Nucleus accumbens (tissue), 56 donors: ENCODE data around the gene DDX55.

Source experiments
- DNase-seq, 56 donors: peaks; one replicate each; lab custom pipeline; 2025; lab: John Stamatoyannopoulos, UW

DDX55 gene

DNA sequence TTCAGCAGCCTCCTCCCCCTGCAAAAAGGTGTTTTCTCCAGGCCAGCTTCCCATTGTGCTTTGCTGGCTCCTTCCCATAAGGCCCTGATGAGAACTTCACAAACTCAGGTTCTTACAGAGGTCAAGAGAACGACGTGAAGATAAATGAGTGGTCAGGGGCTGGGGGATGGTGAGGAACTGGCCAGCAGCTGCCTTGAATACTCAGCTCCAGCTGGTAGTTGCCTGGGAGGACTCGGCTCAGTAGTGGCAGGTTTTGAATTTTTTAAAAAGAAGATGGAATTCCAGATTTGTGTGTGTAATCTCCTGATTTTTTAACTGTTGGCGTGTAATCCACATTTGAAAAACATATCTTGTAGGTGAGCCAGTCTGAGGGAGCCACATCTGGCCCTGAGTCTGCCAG lies 5.9 kb downstream of the DDX55 start:
- no peak for DNase-seq

- DNase-seq, result no peak
Measured at GRCh38 chr12:123608182-123608581, 6.3 kb downstream of the DDX55 start.

- DNase-seq, result no peak
Measured at GRCh38 chr12:123614110-123614509, 12.2 kb downstream of the DDX55 start.

DNA sequence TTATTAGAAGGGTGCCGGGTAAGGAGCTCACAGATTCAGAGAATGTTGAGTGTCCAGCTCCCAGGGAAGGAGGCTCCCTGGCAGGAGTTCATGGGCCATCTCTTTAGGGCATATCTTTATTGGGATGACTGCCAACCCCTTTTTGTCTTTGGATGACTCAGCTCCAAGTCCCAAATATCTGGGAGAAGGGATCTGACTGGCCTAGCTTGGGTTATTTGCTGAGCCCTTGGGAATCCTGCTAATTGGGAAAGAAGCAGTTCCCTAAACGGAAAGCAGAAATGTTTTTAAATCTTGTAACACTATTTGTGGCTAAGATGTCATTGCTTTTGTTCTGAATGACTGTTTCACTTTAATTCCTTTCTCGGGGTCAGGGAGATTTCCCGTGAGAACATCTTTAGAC lies 12.6 kb downstream of the DDX55 start:
- DNase-seq, result no peak

GRCh38 chr12:123617144-123617543 lies 15.2 kb downstream of the DDX55 start:
- no peak for DNase-seq

DNA sequence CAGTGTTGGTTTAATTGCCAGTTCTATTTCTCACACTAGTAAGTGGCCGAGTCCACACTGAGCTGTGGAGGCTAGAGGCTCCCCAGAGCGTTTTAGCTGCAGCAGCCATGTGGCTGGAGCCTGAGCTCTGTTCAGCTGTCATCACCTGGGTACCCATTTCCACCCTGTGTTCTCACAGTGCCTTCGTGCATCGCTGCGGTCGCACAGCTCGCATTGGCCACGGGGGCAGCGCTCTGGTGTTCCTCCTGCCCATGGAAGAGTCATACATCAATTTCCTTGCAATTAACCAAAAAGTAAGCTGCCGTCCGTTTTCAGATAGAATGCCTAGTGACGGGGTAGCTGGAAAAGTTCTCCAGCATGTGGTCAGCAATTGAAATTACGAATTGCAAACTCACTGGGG lies 15.7 kb downstream of the DDX55 start:
- DNase-seq, result no peak

DNA sequence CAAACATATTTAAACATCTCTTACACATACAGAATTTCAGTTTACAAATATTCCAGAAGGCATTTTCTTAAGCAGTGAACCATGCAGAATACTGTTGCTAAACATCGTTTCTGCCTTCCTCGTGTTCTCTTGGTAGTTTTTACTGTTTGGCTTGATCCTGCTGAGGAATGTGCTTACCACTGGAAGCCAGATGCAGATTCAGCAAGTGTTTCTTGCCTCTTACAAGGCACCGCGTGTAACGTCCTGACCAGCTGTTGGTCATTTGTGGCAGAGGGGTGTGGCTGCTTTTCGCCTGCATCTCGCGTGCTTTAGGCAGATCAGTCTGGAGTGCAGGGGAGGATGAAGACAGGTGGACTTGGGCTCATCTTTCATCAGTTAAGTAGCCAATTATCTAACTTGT lies 19.2 kb downstream of the DDX55 start:
- DNase-seq, result no peak

- DNase-seq, result no peak
Measured at GRCh38 chr12:123621619-123622530, 20.0 kb downstream of the DDX55 start.

GRCh38 chr12:123633379-123634141 lies 31.7 kb downstream of the DDX55 start, which contains the start of the genes EIF2B1 and GTF2H3:
Gene EIF2B1 (minus strand): TSS chr12:123633686. CDS start chr12:123633557, 129 bp downstream.
Gene GTF2H3 (plus strand): TSS chr12:123633829. CDS start chr12:123633860, 31 bp downstream.
- DNase-seq, result peak; percentile 15 to 99 (median 94)

DNA sequence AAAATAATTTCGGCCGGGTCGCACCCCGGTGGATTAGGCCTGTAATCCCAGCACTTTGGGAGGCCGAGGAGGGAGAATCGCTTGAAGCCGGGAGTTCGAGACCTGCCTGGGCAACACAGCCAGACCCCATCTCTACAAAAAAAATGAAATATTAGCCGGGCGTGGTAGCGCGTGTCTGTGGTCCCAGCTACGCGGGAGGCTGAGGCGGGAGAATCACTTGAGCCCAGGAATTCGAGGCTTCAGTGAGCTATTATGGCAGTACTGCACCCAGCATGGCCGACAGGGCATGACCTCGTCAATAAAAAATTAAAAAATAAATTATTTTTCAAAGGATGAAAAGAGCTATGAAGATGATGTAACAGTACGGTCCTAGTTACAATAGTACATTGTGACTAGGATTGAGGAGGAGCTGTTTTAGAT lies 32.3 kb downstream of the DDX55 start:
- DNase-seq, result peak in 1 of 56 donors; percentile 20

- DNase-seq, result no peak
Measured at GRCh38 chr12:123643911-123644310, 42.0 kb downstream of the DDX55 start.

- DNase-seq, result no peak
Measured at GRCh38 chr12:123645380-123645779, 43.5 kb downstream of the DDX55 start.

GRCh38 chr12:123645878-123646277 lies 44.0 kb downstream of the DDX55 start:
- no peak for DNase-seq

- DNase-seq, result no peak
Measured at GRCh38 chr12:123648401-123648800, 46.5 kb downstream of the DDX55 start.

DNA sequence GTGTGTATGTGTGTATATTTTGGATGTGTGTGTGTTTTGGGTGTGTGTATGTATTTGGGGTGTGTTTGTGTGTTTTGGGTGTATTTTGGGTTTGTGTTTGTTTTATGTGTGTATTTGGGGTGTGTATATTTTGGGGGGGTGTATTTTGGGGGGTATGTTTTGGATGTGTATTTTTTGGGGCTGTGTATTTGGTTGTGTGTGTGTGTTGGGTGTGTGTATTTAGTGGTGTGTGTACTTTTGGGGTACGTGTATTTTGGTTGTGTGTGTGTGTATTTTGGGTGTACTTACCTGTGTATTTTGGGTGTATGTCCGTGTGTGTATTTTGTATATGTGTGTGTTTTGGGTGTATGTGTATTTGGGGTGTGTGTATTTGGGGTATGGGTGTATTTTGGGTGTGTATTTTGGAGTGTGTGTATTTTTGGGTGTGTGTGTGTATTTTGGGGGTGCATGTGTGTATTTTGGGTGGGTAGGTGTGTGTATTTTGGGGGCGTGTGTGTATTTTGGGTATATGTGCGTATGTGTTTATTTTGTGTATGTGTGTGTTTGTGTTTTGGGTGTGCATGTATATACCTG lies 52.3 kb downstream of the DDX55 start:
- no peak for DNase-seq

DNA sequence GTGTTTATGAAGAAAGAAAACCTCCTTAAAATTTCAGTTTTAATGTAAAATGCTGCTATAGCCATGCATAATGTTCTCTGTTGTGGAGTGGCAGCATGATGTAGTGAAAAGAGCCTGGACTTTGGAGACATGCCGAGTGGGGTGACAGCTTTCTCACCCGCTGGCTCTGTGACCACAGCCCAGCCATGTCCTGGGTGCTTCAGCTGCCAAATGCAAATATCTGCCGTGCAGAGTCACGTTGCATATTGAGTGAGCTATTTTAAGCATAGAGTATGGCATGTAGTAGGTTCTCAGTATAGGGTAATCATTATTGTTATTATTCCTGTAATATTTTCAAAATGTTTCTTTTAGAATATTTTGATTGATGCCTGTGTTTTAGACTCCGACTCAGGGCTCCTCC lies 53.5 kb downstream of the DDX55 start:
- peak in 3 of 56 donors; percentile 0 to 8 (median 2) for DNase-seq

GRCh38 chr12:123656392-123656791 lies 54.5 kb downstream of the DDX55 start:
- no peak for DNase-seq

DNA sequence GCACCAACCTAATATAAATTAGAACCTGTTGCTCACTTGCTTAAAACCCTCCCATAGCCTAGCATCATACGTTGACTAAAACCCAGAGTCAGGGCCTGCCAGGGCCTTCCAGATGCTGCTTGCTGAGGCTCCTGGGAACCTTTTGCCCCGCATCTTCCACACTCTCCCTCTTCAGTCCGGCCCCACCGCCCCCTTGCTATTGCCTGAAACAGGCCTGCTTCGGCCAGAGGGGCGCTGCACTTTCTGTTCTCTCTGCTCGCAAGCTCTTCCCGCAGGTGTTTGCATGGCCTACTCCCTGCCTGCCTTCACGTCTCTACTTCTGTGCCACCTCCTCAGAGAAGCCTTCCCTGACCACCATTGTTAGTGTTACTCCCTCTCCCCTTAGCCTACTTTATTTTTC lies 55.3 kb downstream of the DDX55 start:
- no peak for DNase-seq

- DNase-seq, result no peak
Measured at GRCh38 chr12:123659996-123660727, 58.3 kb downstream of the DDX55 start.

- no peak for DNase-seq
Measured at GRCh38 chr12:123667771-123668170, 65.9 kb downstream of the DDX55 start.
